OCI-LY7 (cell line): ENCODE data around the gene GPR78. TPM values are rescaled to one million over a fixed set of nuclear protein-coding genes. Genes with fewer than 3 reads are reported as not detected.
"Not testable (repeated sequence)": the region's sequence is repeated elsewhere in the genome, so short reads cannot be mapped to it uniquely, and the experiment has no call there.

Experiments
- BruUV-seq: library from RNA; stranded (reverse); fragments of 400-500 nt; replicated peaks from 2 replicates; lab custom pipeline; 2021; lab: Mats Ljungman, UMichigan
- CTCF ChIA-PET: fragments of 300-600 bp; sonication (Branson Sonifier 250); formaldehyde crosslinking; loops from one replicate; lab custom pipeline; 2022; ENCODE audit warnings: antibody characterized with exemption; ENCODE audit not compliant: unreplicated experiment; lab: Charles Lee
- POLR2A ChIA-PET: fragments of 300-600 bp; sonication (Branson Sonifier 250); formaldehyde crosslinking; loops from one replicate; lab custom pipeline; 2022; ENCODE audit warnings: antibody characterized with exemption; lab: Charles Lee
- DNase-seq: peaks from one replicate; pipeline ENCODE4 v3.0.0-alpha.2; 2015; ENCODE audit warnings: low spot score
- H2AFZ ChIP-seq: fragments of 200-600 bp; sonication (generic), shearing (Covaris generic); 2 replicates; pipeline ENCODE4 v1.6.1; 2014; ENCODE audit warnings: mild to moderate bottlenecking, antibody characterized with exemption, low read length, moderate library complexity
- H3K27ac ChIP-seq: fragments of 200-600 bp; sonication (generic); 2 replicates; pipeline ENCODE4 v1.5.1; 2014; ENCODE audit warnings: mixed run types, low read depth, mild to moderate bottlenecking, moderate library complexity, low read length, inconsistent platforms; ENCODE audit not compliant: poor library complexity, severe bottlenecking
- H3K36me3 ChIP-seq: fragments of 200-600 bp; sonication (generic); 2 replicates; pipeline ENCODE4 v1.6.1; 2014; ENCODE audit warnings: mild to moderate bottlenecking, antibody characterized with exemption, low read length, moderate library complexity, mixed read lengths; ENCODE audit not compliant: insufficient read depth
- H3K4me1 ChIP-seq: fragments of 200-600 bp; sonication (generic); 2 replicates; pipeline ENCODE4 v1.5.1; 2014; ENCODE audit warnings: mild to moderate bottlenecking, low read length; ENCODE audit not compliant: insufficient read depth, poor library complexity, severe bottlenecking
- H3K4me2 ChIP-seq: fragments of 200-600 bp; sonication (generic); 2 replicates; pipeline ENCODE4 v1.6.1; 2014; ENCODE audit warnings: mild to moderate bottlenecking, low read length
- H3K4me3 ChIP-seq: fragments of 200-600 bp; sonication (generic); 2 replicates; pipeline ENCODE4 v1.5.1; 2014; ENCODE audit warnings: mild to moderate bottlenecking, low read depth, low read length; ENCODE audit not compliant: poor library complexity, severe bottlenecking
- H3K79me2 ChIP-seq: fragments of 200-600 bp; sonication (generic); 2 replicates; pipeline ENCODE4 v1.6.1; 2016; ENCODE audit warnings: low read depth, mild to moderate bottlenecking, low read length, moderate library complexity, mixed read lengths; ENCODE audit not compliant: insufficient read depth
- H3K9me2 ChIP-seq: fragments of 200-600 bp; sonication (generic); 2 replicates; pipeline ENCODE4 v1.6.1; 2016; ENCODE audit warnings: mild to moderate bottlenecking, low read length, mixed read lengths; ENCODE audit not compliant: insufficient read depth
- H3K9me3 ChIP-seq: fragments of 200-600 bp; sonication (generic); 2 replicates; pipeline ENCODE4 v1.6.1; 2014; ENCODE audit warnings: mild to moderate bottlenecking, mixed run types, low read length, mixed read lengths
- H4K20me1 ChIP-seq: fragments of 200-600 bp; sonication (generic); 2 replicates; pipeline ENCODE4 v1.6.1; 2014; ENCODE audit warnings: mild to moderate bottlenecking, antibody characterized with exemption, low read length, moderate library complexity, mixed read lengths; ENCODE audit not compliant: insufficient read depth
- EZH2phosphoT487 ChIP-seq: fragments of 200-600 bp; sonication (generic); IDR thresholded peaks from 2 replicates; pipeline ENCODE4 v1.6.1; 2018; ENCODE audit warnings: low read depth, borderline replicate concordance, mild to moderate bottlenecking, mixed run types, antibody characterized with exemption, low read length, moderate library complexity, mixed read lengths
- intact Hi-C: fragments of 100-400 bp; cut with micrococcal nuclease; formaldehyde crosslinking; loops from one replicate; pipeline ENCODE4 v1.10.0; 2022; ENCODE audit not compliant: unreplicated experiment
- total RNA-seq, 2 experiments: library from RNA; depleted of rRNA in 1 of 2; stranded (reverse); fragments of >200 nt in 1 of 2; shearing (Covaris generic) in 1 of 2; gene quantifications; 2 replicates each; pipeline ENCODE4 v1.2.3, GENCODE V29; 2014 to 2022
- TF ChIP-seq, protein P1 (sequence below): fragments of 200-600 bp; sonication (generic); conservative IDR thresholded peaks from 2 replicates; pipeline ENCODE4 v1.5.1; 2014; ENCODE audit warnings: mild to moderate bottlenecking, antibody characterized with exemption, low read length, moderate library complexity, mixed read lengths

Gene GPR78
- total RNA-seq, 2 experiments from 2014 or later, result not detected

DNA sequence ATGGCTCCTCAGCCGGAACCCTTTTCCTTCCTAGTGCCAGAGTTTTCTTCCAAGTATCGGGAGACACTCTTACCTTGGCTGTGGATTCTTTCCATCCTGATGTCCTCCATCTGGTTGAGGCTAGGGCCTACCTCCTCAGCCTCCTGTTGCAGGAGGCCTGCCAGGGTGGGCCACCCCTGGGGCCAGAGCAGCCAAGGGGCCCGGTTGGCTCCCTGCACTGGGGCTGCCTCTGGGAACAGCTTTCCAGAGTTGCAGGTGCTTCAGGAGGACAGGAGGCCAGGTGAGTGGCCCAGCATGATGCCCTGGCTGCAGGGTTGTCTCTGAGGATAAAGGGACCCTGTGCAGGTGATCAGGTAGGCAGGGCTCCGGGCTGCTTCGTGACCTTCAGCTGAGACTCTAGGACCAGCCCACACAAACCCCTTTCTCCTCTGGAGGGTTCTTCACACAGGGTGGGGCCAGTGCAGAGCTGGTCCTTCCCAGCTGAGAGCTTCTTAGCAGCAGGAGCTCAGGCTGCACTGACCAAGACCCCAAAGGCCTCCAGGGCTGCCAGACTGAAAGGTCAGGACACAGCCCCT lies 5.3 kb upstream of the GPR78 start:
- no peak overlapping the region for H3K4me3 ChIP-seq
- H3K36me3 ChIP-seq, result no peaks in the 10 kb centered on the region
- H3K9me2 ChIP-seq, result no peaks in the 10 kb centered on the region
- BruUV-seq, result no TSS peak
- no peaks in the 10 kb centered on the region for H3K9me3 ChIP-seq
- H3K27ac ChIP-seq, result no peak overlapping the region
- TF ChIP-seq, protein P1, sequence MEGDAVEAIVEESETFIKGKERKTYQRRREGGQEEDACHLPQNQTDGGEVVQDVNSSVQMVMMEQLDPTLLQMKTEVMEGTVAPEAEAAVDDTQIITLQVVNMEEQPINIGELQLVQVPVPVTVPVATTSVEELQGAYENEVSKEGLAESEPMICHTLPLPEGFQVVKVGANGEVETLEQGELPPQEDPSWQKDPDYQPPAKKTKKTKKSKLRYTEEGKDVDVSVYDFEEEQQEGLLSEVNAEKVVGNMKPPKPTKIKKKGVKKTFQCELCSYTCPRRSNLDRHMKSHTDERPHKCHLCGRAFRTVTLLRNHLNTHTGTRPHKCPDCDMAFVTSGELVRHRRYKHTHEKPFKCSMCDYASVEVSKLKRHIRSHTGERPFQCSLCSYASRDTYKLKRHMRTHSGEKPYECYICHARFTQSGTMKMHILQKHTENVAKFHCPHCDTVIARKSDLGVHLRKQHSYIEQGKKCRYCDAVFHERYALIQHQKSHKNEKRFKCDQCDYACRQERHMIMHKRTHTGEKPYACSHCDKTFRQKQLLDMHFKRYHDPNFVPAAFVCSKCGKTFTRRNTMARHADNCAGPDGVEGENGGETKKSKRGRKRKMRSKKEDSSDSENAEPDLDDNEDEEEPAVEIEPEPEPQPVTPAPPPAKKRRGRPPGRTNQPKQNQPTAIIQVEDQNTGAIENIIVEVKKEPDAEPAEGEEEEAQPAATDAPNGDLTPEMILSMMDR, result no peak
- H3K4me2 ChIP-seq, result no peak overlapping the region
- no peaks in the 10 kb centered on the region for H3K4me1 ChIP-seq
- intact Hi-C loops, result no loop called here
- H3K79me2 ChIP-seq, result no peaks in the 10 kb centered on the region
- POLR2A ChIA-PET, result no interaction called here
- CTCF ChIA-PET, result no interaction called here
- no peaks in the 10 kb centered on the region for H4K20me1 ChIP-seq
- DNase-seq, result no peak
- H2AFZ ChIP-seq, result no peak overlapping the region

DNA sequence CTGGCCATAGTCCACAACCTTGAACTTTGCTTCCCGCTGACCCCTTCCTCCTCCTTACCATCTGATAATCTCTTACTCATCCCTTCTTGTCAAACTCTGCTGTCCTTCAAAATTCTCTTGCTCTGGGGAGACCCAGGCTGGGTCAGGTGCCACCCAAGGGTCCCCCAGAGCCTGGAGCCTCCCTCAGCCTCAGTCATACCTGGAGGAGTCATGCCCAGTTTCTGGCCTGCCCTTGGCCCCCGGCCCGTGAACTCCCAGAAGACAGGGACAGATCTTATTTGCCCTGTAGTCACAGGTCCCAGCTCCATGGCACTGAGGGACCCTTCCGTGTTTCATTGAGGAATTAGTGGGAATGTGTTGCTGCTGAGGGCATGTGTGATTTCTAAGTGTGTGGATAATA lies 4.7 kb upstream of the GPR78 start:
- no TSS peak for BruUV-seq
- CTCF ChIA-PET, result no interaction called here
- no peak overlapping the region for H3K4me2 ChIP-seq

DNA sequence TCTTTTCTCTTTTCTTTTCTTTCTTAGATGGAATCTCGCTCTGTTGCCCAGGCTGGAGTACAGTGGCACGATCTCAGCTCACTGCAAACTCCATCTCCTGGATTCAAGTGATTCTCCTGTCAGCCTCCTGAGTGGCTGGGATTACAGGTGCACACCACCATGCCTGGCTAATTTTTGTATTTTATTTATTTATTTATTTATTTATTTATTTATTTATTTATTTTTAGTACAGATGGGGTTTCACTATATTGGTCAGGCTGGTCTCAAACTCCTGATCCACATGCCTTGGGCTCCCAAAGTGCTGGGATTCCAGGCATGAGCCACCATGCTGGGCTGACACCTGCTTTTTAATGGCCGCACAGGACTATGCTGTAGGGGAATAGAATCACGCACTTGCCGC lies 3.6 kb upstream of the GPR78 start:
- H3K4me2 ChIP-seq, H3K9me2 ChIP-seq, H4K20me1 ChIP-seq, BruUV-seq, H3K9me3 ChIP-seq, H2AFZ ChIP-seq, H3K4me3 ChIP-seq, H3K36me3 ChIP-seq, POLR2A ChIA-PET, CTCF ChIA-PET, H3K4me1 ChIP-seq, DNase-seq, intact Hi-C loops, H3K27ac ChIP-seq, H3K79me2 ChIP-seq: not testable (repeated sequence)

More for the DNA sequence above, 4.7 kb upstream of the GPR78 start:
- H3K9me2 ChIP-seq, result no peaks in the 10 kb centered on the region
- no peaks in the 10 kb centered on the region for H3K4me1 ChIP-seq
- H4K20me1 ChIP-seq, result no peaks in the 10 kb centered on the region
- H2AFZ ChIP-seq, result no peak overlapping the region
- intact Hi-C loops, result no loop called here
- no peak for TF ChIP-seq EZH2phosphoT487
- TF ChIP-seq, protein P1, result no peak
- no peaks in the 10 kb centered on the region for H3K79me2 ChIP-seq
- H3K27ac ChIP-seq, result no peak overlapping the region
- no peaks in the 10 kb centered on the region for H3K36me3 ChIP-seq
- POLR2A ChIA-PET, result no interaction called here
- H3K4me3 ChIP-seq, result no peak overlapping the region
- DNase-seq, result no peak
- no peaks in the 10 kb centered on the region for H3K9me3 ChIP-seq
